Vagina (tissue), 2 donors: ENCODE data around the gene ADD3.

Source experiments
- POLR2A ChIP-seq, 2 donors: fragments of 450-650 bp; IDR thresholded peaks; one replicate each; pipeline ENCODE4 v1.6.1; 2017; ENCODE audit warnings: antibody characterized with exemption in 2 of 2, mild to moderate bottlenecking in 2 of 2, moderate library complexity in 2 of 2
- TF ChIP-seq, protein P1 (sequence below), 3 experiments: fragments of 450-650 bp in 2 of 3; fragments of 200-600 bp in 1 of 3; sonication (generic) in 1 of 3; IDR thresholded peaks; one replicate each; pipeline ENCODE4 v1.5.1; 2017 to 2019; ENCODE audit warnings: antibody characterized with exemption in 3 of 3, mild to moderate bottlenecking in 2 of 3, moderate library complexity in 2 of 3

DNA sequence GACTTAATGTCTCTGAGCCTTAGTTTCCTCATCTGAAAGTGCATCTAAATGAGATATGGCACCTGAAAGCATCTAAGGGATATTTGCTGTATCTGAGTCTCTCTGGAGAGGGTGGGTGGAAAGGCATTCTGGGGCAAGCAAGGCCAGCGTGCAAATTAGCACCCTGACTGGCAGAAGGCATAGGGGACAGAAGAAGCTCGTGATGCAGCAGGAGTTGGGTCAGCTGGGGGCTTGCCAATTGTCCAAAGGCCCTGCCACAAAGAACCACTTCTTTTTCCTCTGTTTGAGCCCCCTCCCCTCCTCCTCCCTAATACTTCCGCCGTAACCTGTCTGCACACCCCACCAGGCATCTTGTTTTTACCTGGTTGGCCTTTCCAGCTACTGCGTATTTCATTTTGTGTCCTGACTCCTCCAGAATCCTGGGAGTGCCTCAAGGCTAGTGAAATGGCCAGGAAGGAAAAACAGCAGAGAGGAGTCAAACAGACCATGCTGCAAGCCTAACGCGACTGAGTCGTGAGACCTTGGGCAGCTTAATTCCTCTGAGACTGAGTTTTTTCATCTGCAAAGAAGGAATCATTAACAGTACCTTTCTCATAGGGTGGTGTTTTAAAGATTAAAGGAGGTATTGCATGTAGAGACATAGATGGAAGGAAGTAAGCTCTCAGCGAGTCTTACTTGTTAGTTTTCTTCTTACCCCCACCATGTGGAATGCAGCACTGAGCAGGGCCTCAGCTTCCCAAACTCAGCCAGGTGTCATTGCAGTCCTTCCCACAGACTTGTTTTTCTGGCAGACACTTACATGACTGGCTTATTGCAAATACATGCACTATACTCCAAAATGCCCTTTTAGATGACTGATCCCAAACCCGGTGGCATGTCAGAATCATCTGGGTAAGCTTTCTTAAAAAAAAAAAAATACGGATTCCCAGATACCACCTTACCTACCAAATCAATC, 150.5 kb downstream of the ADD3 start:
- TF ChIP-seq, protein P1, sequence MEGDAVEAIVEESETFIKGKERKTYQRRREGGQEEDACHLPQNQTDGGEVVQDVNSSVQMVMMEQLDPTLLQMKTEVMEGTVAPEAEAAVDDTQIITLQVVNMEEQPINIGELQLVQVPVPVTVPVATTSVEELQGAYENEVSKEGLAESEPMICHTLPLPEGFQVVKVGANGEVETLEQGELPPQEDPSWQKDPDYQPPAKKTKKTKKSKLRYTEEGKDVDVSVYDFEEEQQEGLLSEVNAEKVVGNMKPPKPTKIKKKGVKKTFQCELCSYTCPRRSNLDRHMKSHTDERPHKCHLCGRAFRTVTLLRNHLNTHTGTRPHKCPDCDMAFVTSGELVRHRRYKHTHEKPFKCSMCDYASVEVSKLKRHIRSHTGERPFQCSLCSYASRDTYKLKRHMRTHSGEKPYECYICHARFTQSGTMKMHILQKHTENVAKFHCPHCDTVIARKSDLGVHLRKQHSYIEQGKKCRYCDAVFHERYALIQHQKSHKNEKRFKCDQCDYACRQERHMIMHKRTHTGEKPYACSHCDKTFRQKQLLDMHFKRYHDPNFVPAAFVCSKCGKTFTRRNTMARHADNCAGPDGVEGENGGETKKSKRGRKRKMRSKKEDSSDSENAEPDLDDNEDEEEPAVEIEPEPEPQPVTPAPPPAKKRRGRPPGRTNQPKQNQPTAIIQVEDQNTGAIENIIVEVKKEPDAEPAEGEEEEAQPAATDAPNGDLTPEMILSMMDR (IDR thresholded peaks at IDR 0.05) = no peak
- no peak for TF ChIP-seq POLR2A (IDR thresholded peaks at IDR 0.05)
